HepG2 (cell line): ENCODE results near the gene R3HDM4. TPM values are rescaled to one million over a fixed set of nuclear protein-coding genes. Genes with fewer than 3 reads are reported as not detected.

Source experiments
- ARID3A ChIP-seq: IDR thresholded peaks from 2 replicates; pipeline ENCODE4 v1.6.1; 2012; ENCODE audit warnings: low read depth, low read length, improper control_type of control experiment
- ATF7 ChIP-seq, 2 experiments: fragments of 450-650 bp in 1 of 2; sonication (generic) in 1 of 2; formaldehyde crosslinking in 1 of 2; IDR thresholded peaks; 2 replicates each; pipeline versions ENCODE4 v1.4.0 to v1.6.1; 2016 to 2020; ENCODE audit warnings: antibody characterized with exemption in 1 of 2, mild to moderate bottlenecking in 1 of 2, missing genetic modification reagents in 1 of 2
- DMAP1 ChIP-seq: IDR thresholded peaks from 2 replicates; pipeline ENCODE4 v1.6.1; 2016
- E2F1 ChIP-seq: sonication (generic); formaldehyde crosslinking; IDR thresholded peaks from 2 replicates; pipeline ENCODE4 v1.5.0; 2020; ENCODE audit warnings: missing genetic modification reagents
- HMGA1 ChIP-seq: sonication (generic); formaldehyde crosslinking; conservative IDR thresholded peaks from 2 replicates; pipeline ENCODE4 v1.4.0; 2020; ENCODE audit warnings: missing genetic modification reagents
- HNRNPK ChIP-seq: fragments of 200-400 bp; formaldehyde crosslinking; IDR thresholded peaks from 2 replicates; pipeline ENCODE4 v1.6.1; 2018; ENCODE audit warnings: low read length, low read depth, moderate library complexity, mild to moderate bottlenecking; ENCODE audit not compliant: poor library complexity, severe bottlenecking
- HNRNPUL1 ChIP-seq: fragments of 200-400 bp; formaldehyde crosslinking; IDR thresholded peaks from 2 replicates; pipeline ENCODE4 v1.6.1; 2017; ENCODE audit warnings: low read depth, mild to moderate bottlenecking, low read length, moderate library complexity
- POGZ ChIP-seq: sonication (generic); formaldehyde crosslinking; IDR thresholded peaks from 2 replicates; pipeline ENCODE4 v1.4.0; 2020; ENCODE audit warnings: mild to moderate bottlenecking, missing genetic modification reagents
- PPARG ChIP-seq: conservative IDR thresholded peaks from 2 replicates; pipeline ENCODE4 v1.6.1; 2016; ENCODE audit warnings: missing biosample characterization, missing genetic modification reagents
- RARA ChIP-seq: IDR thresholded peaks from 2 replicates; pipeline ENCODE4 v1.6.1; 2016; ENCODE audit warnings: missing genetic modification reagents, missing compliant biosample characterization
- RBM22 ChIP-seq: fragments of 200-400 bp; formaldehyde crosslinking; optimal IDR thresholded peaks from 2 replicates; pipeline ENCODE3; 2017; ENCODE audit warnings: mild to moderate bottlenecking, low read length, moderate library complexity
- RERE ChIP-seq: IDR thresholded peaks from 2 replicates; pipeline ENCODE4 v1.6.1; 2016; ENCODE audit warnings: low read depth, missing genetic modification reagents, missing compliant biosample characterization
- SCMH1 ChIP-seq: sonication (generic); formaldehyde crosslinking; IDR thresholded peaks from 2 replicates; pipeline ENCODE4 v1.9.0; 2021; ENCODE audit warnings: missing genetic modification reagents, mild to moderate bottlenecking, borderline replicate concordance
- THAP9 ChIP-seq: sonication (generic); formaldehyde crosslinking; IDR thresholded peaks from 2 replicates; pipeline ENCODE4; 2020; ENCODE audit warnings: missing genetic modification reagents, mild to moderate bottlenecking, borderline replicate concordance
- TOE1 ChIP-seq: sonication (generic); formaldehyde crosslinking; IDR thresholded peaks from 2 replicates; pipeline ENCODE4 v1.4.0; 2020; ENCODE audit warnings: mild to moderate bottlenecking, missing genetic modification reagents
- ZBTB3 ChIP-seq: sonication (generic); formaldehyde crosslinking; IDR thresholded peaks from 2 replicates; pipeline ENCODE4 v1.4.0; 2020; ENCODE audit warnings: low read depth, mild to moderate bottlenecking, moderate library complexity, missing genetic modification reagents, borderline replicate concordance
- ZFP1 ChIP-seq: IDR thresholded peaks from 2 replicates; pipeline ENCODE4 v1.6.1; 2016
- polyA plus RNA-seq, 8 experiments: library from polyadenylated mRNA; depleted of rRNA in 3 of 8; stranded (reverse) in 7 of 8; unstranded in 1 of 8; fragments of >200 nt; fragmentation: Illumina TruSeq in 4 of 8; extraction: Trizol in 4 of 8; gene quantifications; 2 replicates each; pipeline versions ENCODE4 v1.2.1 to v1.2.3, GENCODE V29; 2011 to 2016; ENCODE audit warnings: low read depth in 4 of 8, missing spikeins in 1 of 8, mixed read lengths in 1 of 8; ENCODE audit not compliant: insufficient read depth in 1 of 8
- total RNA-seq, 5 experiments: library from RNA; depleted of rRNA; stranded (reverse); fragments of >200 nt; fragmentation: Illumina TruSeq; extraction: Trizol; gene quantifications; 2 replicates each; pipeline ENCODE4 v1.2.3, GENCODE V29; 2016; ENCODE audit warnings: low read depth in 1 of 5

Gene R3HDM4
- total and polyA plus RNA-seq, 2 of the 13 experiments (the other 11 are each of a cell fraction or from before 2014, with no cell fraction given), result 26.2 to 26.9 TPM

GRCh38 chr19:917323-918151, 4.5 kb upstream of the R3HDM4 start, which contains the start of gene KISS1R (continued):
- TF ChIP-seq THAP9 (CRISPR knock-in tag) (peak; percentile 81; the same call in 1 of the 2 replicates), RBM22 (no peak), ZBTB3 (CRISPR knock-in tag) (peak; percentile 44; the same call in 1 of the 2 replicates), SCMH1 (CRISPR knock-in tag) (no peak), TOE1 (CRISPR knock-in tag) (peak; percentile 82; the same call in 1 of the 2 replicates), HNRNPK (peak; percentile 74), RERE (no peak), POGZ (CRISPR knock-in tag) (peak; percentile 67), ARID3A (no peak), PPARG (CRISPR knock-in tag) (no peak), E2F1 (CRISPR knock-in tag) (peak; percentile 70), ZFP1 (no peak), DMAP1 (CRISPR knock-in tag) (0 out of 2 replicates have a peak, but pooled peaks have one; percentile 34), HNRNPUL1 (no peak), ATF7 (IDR thresholded peaks at IDR 0.05) (no peak), ATF7 (CRISPR knock-in tag; IDR thresholded peaks at IDR 0.05) (no peak), HMGA1 (no peak), RARA (CRISPR knock-in tag) (no peak; the same call in 1 of the 2 replicates)
